Ovary (tissue), 9 donors: Measurements from ENCODE around the gene SLC24A1. TPM values are rescaled to one million over a fixed set of nuclear protein-coding genes. Genes with fewer than 3 reads are reported as not detected.

Experiments
- DNase-seq, 5 donors: peaks; one replicate each; pipeline ENCODE4 v3.0.0-alpha.2; 2019 to 2020
- H3K27ac ChIP-seq, 2 donors: fragments of 200-600 bp; one replicate each; pipeline versions ENCODE4 v1.5.1 to v1.8.0; 2019 to 2022
- H3K27me3 ChIP-seq: fragments of 200-600 bp; one replicate; pipeline ENCODE4 v1.8.0; 2022
- H3K36me3 ChIP-seq: fragments of 200-600 bp; sonication (generic); one replicate; pipeline ENCODE4 v1.5.1; 2019
- H3K4me1 ChIP-seq: one replicate; pipeline ENCODE4 v1.8.1; 2013; ENCODE audit warnings: mild to moderate bottlenecking, moderate library complexity; ENCODE audit not compliant: insufficient read depth
- H3K4me3 ChIP-seq: fragments of 200-600 bp; sonication (generic); one replicate; pipeline ENCODE4 v1.5.1; 2017
- H3K9me3 ChIP-seq, 2 donors: fragments of 200-600 bp in 1 of 2; sonication (generic) in 1 of 2; one replicate each; pipeline versions ENCODE4 v1.5.1 to v1.8.1; 2013 to 2019; ENCODE audit warnings: mild to moderate bottlenecking in 1 of 2, moderate library complexity in 1 of 2
- EP300 ChIP-seq: sonication (generic); formaldehyde crosslinking; IDR thresholded peaks from one replicate; pipeline ENCODE4 v1.6.1; 2017; ENCODE audit warnings: antibody characterized with exemption
- POLR2A ChIP-seq: fragments of 450-650 bp; IDR thresholded peaks from one replicate; pipeline ENCODE4 v1.6.1; 2017; ENCODE audit warnings: antibody characterized with exemption, mild to moderate bottlenecking, moderate library complexity
- WGBS, 3 donors: extraction: QIAGEN DNeasy Blood & Tissue Kit in 1 of 3; methylation state at CpG; one replicate each; pipeline versions ENCODE4 v1.1.5 to v1.1.7; 2013 to 2017; 5-methylcytosine and 5-hydroxymethylcytosine counted together
- intact Hi-C, 4 donors: fragments of 100-400 bp; cut with DNase I; formaldehyde crosslinking; loops; one replicate each; pipeline versions ENCODE4 v1.11.0 to v1.15.1; 2022 to 2023
- polyA plus RNA-seq, 2 donors: library from polyadenylated mRNA; stranded (reverse); fragments of 200-250 nt in 1 of 2; fragments of 350-450 nt in 1 of 2; fragmentation: Illumina TruSeq in 1 of 2; extraction: RNeasy Lipid Tissue Mini Kit (QIAGEN cat#74804) in 1 of 2; gene quantifications; one replicate each; pipeline ENCODE4 v1.2.3, GENCODE V29; 2013 to 2014
- small RNA-seq: library from RNA; depleted of rRNA; stranded (forward); fragments of <200 nt; gene quantifications from one replicate; pipeline ENCODE3, GENCODE V24; 2016
- total RNA-seq, 7 donors: library from RNA; depleted of rRNA in 2 of 7; stranded (reverse); fragments of >200 nt in 2 of 7; fragmentation: NEBNext Ultra II Directional in 3 of 7; extraction: Animal tissue kit (Norgen Biotek cat#: 25700) in 3 of 7; gene quantifications; one replicate each; pipeline versions ENCODE4 v1.1.0 to v1.2.4, GENCODE V29; 2016 to 2023
- TF ChIP-seq, protein P1 (sequence below), 3 donors: fragments of 450-650 bp in 2 of 3; fragments of 200-600 bp in 1 of 3; IDR thresholded peaks; one replicate each; pipeline versions ENCODE4 v1.5.1 to v1.8.0; 2016 to 2022; ENCODE audit warnings: antibody characterized with exemption in 3 of 3, mild to moderate bottlenecking in 1 of 3
- donor health status: DM: no; HTN: no; CAD: no; lungs with moderate emphysema.
- donor health status: DM: no; HTN: no; CAD: no.
- donor health status: Bipolar disorder and iron deficiency.
- donor health status: DM: yes; HTN: yes; CAD: no.
- donor health status: DM: no; HTN: no; CAD: no.
- donor health status: DM: yes; HTN: yes; CAD: no.

SLC24A1 gene
- total and polyA plus RNA-seq, 9 donors: 4.5 to 17.4 (median 11.3) TPM

DNA sequence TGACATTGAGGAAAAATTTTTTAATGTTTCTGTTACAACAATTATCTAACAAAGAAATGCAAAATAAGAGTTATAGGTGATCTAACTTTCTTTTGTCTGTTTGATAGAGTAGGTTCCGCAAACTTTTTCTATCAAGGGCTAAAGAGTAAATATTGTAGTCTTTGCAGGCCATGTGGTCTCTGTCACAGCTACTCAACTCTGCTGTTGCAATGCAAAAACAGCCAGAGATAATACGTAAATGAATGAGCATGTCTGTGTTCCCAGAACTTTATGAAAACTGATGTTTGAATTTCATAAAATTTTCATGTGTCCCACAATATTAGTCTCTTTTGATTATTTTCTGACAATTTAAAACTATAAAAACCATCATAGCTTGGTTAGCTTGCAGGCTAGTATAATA is 73.3 kb downstream of the SLC24A1 start:
- intact Hi-C loops: no loop called here
- no peak for DNase-seq

More for the DNA sequence above, 73.3 kb downstream of the SLC24A1 start:
- no peaks in the 10 kb centered on the region for H3K36me3 ChIP-seq
- WGBS, 3 donors: 27 to 61% (median 34%) methylated on average over 2 of the region's 2 CpGs
- H3K27ac ChIP-seq: no peak overlapping the region
- H3K27me3 ChIP-seq: no peaks in the 10 kb centered on the region
- no peaks in the 10 kb centered on the region for H3K9me3 ChIP-seq
- no peak overlapping the region for H3K4me3 ChIP-seq
- no peaks in the 10 kb centered on the region for H3K4me1 ChIP-seq
- TF ChIP-seq EP300 (no peak), POLR2A (no peak)
- TF ChIP-seq, protein P1, sequence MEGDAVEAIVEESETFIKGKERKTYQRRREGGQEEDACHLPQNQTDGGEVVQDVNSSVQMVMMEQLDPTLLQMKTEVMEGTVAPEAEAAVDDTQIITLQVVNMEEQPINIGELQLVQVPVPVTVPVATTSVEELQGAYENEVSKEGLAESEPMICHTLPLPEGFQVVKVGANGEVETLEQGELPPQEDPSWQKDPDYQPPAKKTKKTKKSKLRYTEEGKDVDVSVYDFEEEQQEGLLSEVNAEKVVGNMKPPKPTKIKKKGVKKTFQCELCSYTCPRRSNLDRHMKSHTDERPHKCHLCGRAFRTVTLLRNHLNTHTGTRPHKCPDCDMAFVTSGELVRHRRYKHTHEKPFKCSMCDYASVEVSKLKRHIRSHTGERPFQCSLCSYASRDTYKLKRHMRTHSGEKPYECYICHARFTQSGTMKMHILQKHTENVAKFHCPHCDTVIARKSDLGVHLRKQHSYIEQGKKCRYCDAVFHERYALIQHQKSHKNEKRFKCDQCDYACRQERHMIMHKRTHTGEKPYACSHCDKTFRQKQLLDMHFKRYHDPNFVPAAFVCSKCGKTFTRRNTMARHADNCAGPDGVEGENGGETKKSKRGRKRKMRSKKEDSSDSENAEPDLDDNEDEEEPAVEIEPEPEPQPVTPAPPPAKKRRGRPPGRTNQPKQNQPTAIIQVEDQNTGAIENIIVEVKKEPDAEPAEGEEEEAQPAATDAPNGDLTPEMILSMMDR (IDR thresholded peaks at IDR 0.05): no peak

Small RNA genes lying within 50 kb of the gene (small RNA-seq; reads per million reads assigned to genes)
- not detected for gene SNORD13E

Other genes with a start within 250 kb of the SLC24A1 start
- 1 to 10 TPM in 4 of 7 donors, under 1 TPM in 3; 0.11 to 1.8 (median 1.2) TPM for gene IGDCC3, start 243.9 kb upstream of the SLC24A1 start, total RNA-seq
- gene IGDCC3, start 243.9 kb upstream of the SLC24A1 start, polyA plus RNA-seq: under 1 TPM; 0.47 to 0.48 TPM
- 10 to 100 TPM in 5 of 7 donors, 1 to 10 TPM in 2; 5.4 to 40.4 (median 17.1) TPM for gene IGDCC4, start 199.0 kb upstream of the SLC24A1 start, total RNA-seq
- 10 to 100 TPM; 10.8 to 12.8 TPM for gene IGDCC4, start 199.0 kb upstream of the SLC24A1 start, polyA plus RNA-seq
- 10 to 100 TPM; 31.1 to 36.5 (median 34.1) TPM for gene DPP8, start 104.2 kb upstream of the SLC24A1 start, total RNA-seq
- 10 to 100 TPM; 13.7 to 14.9 TPM for gene DPP8, start 104.2 kb upstream of the SLC24A1 start, polyA plus RNA-seq
- gene HACD3, start 91.5 kb upstream of the SLC24A1 start, total RNA-seq: 10 to 100 TPM; 51.6 to 70.3 (median 58.0) TPM
- 10 to 100 TPM; 39.2 to 96.6 TPM for gene HACD3, start 91.5 kb upstream of the SLC24A1 start, polyA plus RNA-seq
- gene INTS14, start 10.8 kb upstream of the SLC24A1 start, total RNA-seq: 10 to 100 TPM; 25.5 to 41.7 (median 28.1) TPM
- 10 to 100 TPM; 25.9 to 38.0 TPM for gene INTS14, start 10.8 kb upstream of the SLC24A1 start, polyA plus RNA-seq
- gene DENND4A, start 170.4 kb downstream of the SLC24A1 start, total RNA-seq: 10 to 100 TPM; 40.0 to 63.9 (median 53.5) TPM
- gene DENND4A, start 170.4 kb downstream of the SLC24A1 start, polyA plus RNA-seq: 10 to 100 TPM; 10.2 to 15.5 TPM
- 100 to 1,000 TPM in 5 of 7 donors, 10 to 100 TPM in 2; 47.0 to 163 (median 139) TPM for gene RAB11A, start 247.6 kb downstream of the SLC24A1 start, total RNA-seq
- gene RAB11A, start 247.6 kb downstream of the SLC24A1 start, polyA plus RNA-seq: 100 to 1,000 TPM; 110 to 249 TPM